ENCODE results near the gene PAK6. TPM values are rescaled to one million over a fixed set of nuclear protein-coding genes. Genes with fewer than 3 reads are reported as not detected.

PAK6 gene
- polyA plus RNA-seq, 1 of the 3 experiments (the other 2 are of a cell fraction), result 0.07 TPM

DNA sequence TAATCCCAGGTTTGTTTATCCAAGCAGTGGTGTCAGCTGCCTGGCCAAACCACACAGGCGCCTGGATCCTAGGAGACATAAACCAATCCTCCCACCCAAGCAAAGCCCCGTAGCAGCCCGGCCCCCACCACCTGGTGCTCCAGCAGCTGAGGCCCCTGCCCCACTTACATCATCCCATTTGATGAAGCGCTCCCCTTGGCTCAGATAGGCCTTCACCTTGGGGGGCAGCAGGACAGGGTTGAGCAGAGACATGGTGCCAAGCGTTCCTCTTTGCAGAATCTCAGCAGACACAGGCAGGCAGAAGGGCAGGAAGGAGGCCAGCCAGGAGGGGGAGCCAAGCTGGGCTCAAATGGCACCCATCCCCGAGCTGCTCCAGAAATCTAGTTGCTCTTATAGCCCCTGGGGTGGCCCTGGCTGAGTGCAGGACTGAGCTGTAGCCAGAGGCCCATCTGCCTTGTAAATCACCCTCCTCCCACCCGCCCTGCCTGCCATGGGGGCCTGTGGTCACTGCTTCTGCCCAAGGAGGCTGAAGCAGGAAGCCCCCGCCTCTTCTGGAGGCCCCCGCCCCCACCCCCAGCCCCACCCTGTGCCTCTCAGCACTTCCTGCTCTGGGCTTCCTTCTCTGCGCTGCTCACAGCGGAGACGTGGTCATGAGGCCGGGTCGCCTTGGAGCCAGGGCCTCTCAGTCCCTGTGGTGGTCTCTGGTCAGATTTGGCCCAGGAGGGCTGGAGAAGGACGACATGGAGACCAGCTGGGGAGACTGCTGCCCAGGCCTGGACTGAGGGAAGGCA is 68.8 kb downstream of the PAK6 start, which contains the start of gene PLCB2:
Gene PLCB2, minus strand, starts transcription at position 515 of the 791 bp plus-strand sequence. Its CDS starts 263 bp downstream, at position 252.
- Histone ChIP-seq H3K9ac (no peak within 1 kb of the TSS), H3K4me2 (no peak within 1 kb of the TSS), H2AFZ (ENCODE audit: low read depth) (no peak within 1 kb of the TSS), H3K9me2 (no peaks in the 10 kb centered on the region), H3K4me3 (ENCODE audit: low read depth in 2 of 2, low read length in 1 of 2) (no peak within 1 kb of the TSS), H3K27ac (ENCODE audit: low read depth in 2 of 2, low read length in 1 of 2) (no peak within 1 kb of the TSS), H4K20me1 (ENCODE audit: insufficient read depth) (no peaks in the 10 kb centered on the region), H3K36me3 (replicated peaks in 1 of 2; ENCODE audit: control insufficient read depth in 1 of 2, insufficient read depth in 2 of 2, low read length in 1 of 2) (no peaks in the 10 kb centered on the region), H3F3A (replicated peaks; ENCODE audit: insufficient read depth) (no peaks in the 10 kb centered on the region), H3K9me3 (no peaks in the 10 kb centered on the region), H3K27me3 (ENCODE audit: insufficient read depth) (no peaks in the 10 kb centered on the region; the same call in 1 of the 2 replicates), H3K4me1 (ENCODE audit: control insufficient read depth in 1 of 2, insufficient read depth in 2 of 2, low read depth in 1 of 2, low read length in 1 of 2) (peaks cover 0 to 11% of the 10 kb centered on the region in 2 experiments; a peak in 1 of 4 replicates), H3K79me2 (ENCODE audit: insufficient read depth) (no peaks in the 10 kb centered on the region)
- 84% methylated on average over 7 of the region's 15 CpGs for WGBS (ENCODE audit: low lambda C conversion rate)
- no peak for DNase-seq
- ChIA-PET POLR2A (no interaction called here), CTCF (interaction anchor here (1.1 to 70.6 kb wide), 9 partner anchors 7 to 262 kb away, joined by 3 to 2194 read pairs (median 8); partner anchors contain the start of genes ANKRD63, CCDC9B, DISP2 and INAFM2)
- TF ChIP-seq, protein P1, sequence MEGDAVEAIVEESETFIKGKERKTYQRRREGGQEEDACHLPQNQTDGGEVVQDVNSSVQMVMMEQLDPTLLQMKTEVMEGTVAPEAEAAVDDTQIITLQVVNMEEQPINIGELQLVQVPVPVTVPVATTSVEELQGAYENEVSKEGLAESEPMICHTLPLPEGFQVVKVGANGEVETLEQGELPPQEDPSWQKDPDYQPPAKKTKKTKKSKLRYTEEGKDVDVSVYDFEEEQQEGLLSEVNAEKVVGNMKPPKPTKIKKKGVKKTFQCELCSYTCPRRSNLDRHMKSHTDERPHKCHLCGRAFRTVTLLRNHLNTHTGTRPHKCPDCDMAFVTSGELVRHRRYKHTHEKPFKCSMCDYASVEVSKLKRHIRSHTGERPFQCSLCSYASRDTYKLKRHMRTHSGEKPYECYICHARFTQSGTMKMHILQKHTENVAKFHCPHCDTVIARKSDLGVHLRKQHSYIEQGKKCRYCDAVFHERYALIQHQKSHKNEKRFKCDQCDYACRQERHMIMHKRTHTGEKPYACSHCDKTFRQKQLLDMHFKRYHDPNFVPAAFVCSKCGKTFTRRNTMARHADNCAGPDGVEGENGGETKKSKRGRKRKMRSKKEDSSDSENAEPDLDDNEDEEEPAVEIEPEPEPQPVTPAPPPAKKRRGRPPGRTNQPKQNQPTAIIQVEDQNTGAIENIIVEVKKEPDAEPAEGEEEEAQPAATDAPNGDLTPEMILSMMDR (IDR thresholded peaks at IDR 0.05), result peak; percentile 26; the same call in 1 of the 2 replicates
- no peak for TF ChIP-seq SIN3A (IDR thresholded peaks at IDR 0.05; ENCODE audit: borderline replicate concordance, low read depth, low read length)

DNA sequence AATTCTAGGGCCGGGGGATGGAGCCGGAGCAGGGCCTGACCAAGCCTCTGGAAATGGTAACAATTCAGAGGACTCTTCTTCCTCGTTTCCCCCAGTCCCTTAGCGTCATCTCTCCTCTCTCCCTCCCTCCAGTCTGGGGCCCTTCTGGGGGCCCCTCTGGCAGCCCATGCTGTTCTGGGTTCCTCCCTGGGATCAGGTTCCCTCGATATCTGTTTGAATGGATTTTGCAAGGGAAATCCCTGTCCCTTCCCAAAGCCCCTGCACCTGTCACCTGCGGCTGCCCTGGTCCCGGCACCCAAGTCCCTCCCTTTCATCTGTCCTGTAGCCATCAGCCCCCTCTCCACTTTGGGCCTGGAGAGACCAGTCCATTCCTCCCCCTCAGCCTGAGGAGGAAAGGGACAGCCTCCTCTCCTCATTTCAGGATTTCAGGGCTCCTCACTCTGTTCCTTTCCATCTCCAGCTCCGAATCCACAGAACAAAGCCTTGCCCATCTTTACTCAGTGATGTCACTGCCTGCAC is 70.5 kb downstream of the PAK6 start:
- TF ChIP-seq, protein P2, sequence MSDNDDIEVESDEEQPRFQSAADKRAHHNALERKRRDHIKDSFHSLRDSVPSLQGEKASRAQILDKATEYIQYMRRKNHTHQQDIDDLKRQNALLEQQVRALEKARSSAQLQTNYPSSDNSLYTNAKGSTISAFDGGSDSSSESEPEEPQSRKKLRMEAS (IDR thresholded peaks at IDR 0.05; ENCODE audit: low read depth), result no peak
- no peak for TF ChIP-seq ELF1 (IDR thresholded peaks at IDR 0.05)
- no peak for TF ChIP-seq SMC3 (IDR thresholded peaks at IDR 0.05; ENCODE audit: low read depth, low read length)
- no peak for TF ChIP-seq RCOR1 (IDR thresholded peaks at IDR 0.05; ENCODE audit: low read length)
- no peak for TF ChIP-seq SIN3A (IDR thresholded peaks at IDR 0.05; ENCODE audit: borderline replicate concordance, low read depth, low read length)
- no peak for TF ChIP-seq RXRA (IDR thresholded peaks at IDR 0.05; ENCODE audit: borderline replicate concordance, low read depth)
- no peak for TF ChIP-seq POLR2AphosphoS5 (IDR thresholded peaks at IDR 0.05; ENCODE audit: low read depth, low read length)
- no peak for TF ChIP-seq EP300 (IDR thresholded peaks at IDR 0.05; ENCODE audit: borderline replicate concordance in 1 of 2, low read depth in 1 of 2, low read length in 1 of 2)
- TF ChIP-seq JUND (IDR thresholded peaks at IDR 0.05), result no peak
- TF ChIP-seq FOSL2 (IDR thresholded peaks at IDR 0.05; ENCODE audit: borderline replicate concordance, low read depth), result no peak
- no peak for TF ChIP-seq RFX5 (IDR thresholded peaks at IDR 0.05; ENCODE audit: low read length)
- TF ChIP-seq MEF2A (IDR thresholded peaks at IDR 0.05; ENCODE audit: borderline replicate concordance, low read depth), result no peak
- TF ChIP-seq, protein P3, sequence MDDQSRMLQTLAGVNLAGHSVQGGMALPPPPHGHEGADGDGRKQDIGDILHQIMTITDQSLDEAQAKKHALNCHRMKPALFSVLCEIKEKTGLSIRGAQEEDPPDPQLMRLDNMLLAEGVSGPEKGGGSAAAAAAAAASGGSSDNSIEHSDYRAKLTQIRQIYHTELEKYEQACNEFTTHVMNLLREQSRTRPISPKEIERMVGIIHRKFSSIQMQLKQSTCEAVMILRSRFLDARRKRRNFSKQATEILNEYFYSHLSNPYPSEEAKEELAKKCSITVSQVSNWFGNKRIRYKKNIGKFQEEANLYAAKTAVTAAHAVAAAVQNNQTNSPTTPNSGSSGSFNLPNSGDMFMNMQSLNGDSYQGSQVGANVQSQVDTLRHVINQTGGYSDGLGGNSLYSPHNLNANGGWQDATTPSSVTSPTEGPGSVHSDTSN (IDR thresholded peaks at IDR 0.05), result no peak
- TF ChIP-seq NFIC (IDR thresholded peaks at IDR 0.05; ENCODE audit: borderline replicate concordance), result no peak
- no peak for TF ChIP-seq GATA2 (CRISPR knock-in tag; IDR thresholded peaks at IDR 0.05)
- no peak for TF ChIP-seq TEAD4 (IDR thresholded peaks at IDR 0.05; ENCODE audit: borderline replicate concordance, insufficient read depth)
- TF ChIP-seq, protein P4, sequence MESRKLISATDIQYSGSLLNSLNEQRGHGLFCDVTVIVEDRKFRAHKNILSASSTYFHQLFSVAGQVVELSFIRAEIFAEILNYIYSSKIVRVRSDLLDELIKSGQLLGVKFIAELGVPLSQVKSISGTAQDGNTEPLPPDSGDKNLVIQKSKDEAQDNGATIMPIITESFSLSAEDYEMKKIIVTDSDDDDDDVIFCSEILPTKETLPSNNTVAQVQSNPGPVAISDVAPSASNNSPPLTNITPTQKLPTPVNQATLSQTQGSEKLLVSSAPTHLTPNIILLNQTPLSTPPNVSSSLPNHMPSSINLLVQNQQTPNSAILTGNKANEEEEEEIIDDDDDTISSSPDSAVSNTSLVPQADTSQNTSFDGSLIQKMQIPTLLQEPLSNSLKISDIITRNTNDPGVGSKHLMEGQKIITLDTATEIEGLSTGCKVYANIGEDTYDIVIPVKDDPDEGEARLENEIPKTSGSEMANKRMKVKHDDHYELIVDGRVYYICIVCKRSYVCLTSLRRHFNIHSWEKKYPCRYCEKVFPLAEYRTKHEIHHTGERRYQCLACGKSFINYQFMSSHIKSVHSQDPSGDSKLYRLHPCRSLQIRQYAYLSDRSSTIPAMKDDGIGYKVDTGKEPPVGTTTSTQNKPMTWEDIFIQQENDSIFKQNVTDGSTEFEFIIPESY (IDR thresholded peaks at IDR 0.05; ENCODE audit: borderline replicate concordance, low read depth), result no peak
- H4K20me1 ChIP-seq (ENCODE audit: insufficient read depth), result no peaks in the 10 kb centered on the region

More for the DNA sequence above, 70.5 kb downstream of the PAK6 start:
- Histone ChIP-seq H3K4me1 (ENCODE audit: control insufficient read depth in 1 of 2, insufficient read depth in 2 of 2, low read depth in 1 of 2, low read length in 1 of 2) (peaks cover 7 to 10% of the 10 kb centered on the region in 2 experiments; a peak in 3 of 4 replicates), H3K27ac (ENCODE audit: low read depth in 2 of 2, low read length in 1 of 2) (no peak overlapping the region), H3K36me3 (replicated peaks in 1 of 2; ENCODE audit: control insufficient read depth in 1 of 2, insufficient read depth in 2 of 2, low read length in 1 of 2) (no peaks in the 10 kb centered on the region), H3K9me3 (no peaks in the 10 kb centered on the region), H3K27me3 (ENCODE audit: insufficient read depth) (no peaks in the 10 kb centered on the region; the same call in 1 of the 2 replicates), H3K9ac (no peak overlapping the region), H3K79me2 (ENCODE audit: insufficient read depth) (no peaks in the 10 kb centered on the region), H3K4me3 (ENCODE audit: low read depth in 2 of 2, low read length in 1 of 2) (no peak overlapping the region), H2AFZ (ENCODE audit: low read depth) (no peak overlapping the region), H3K4me2 (no peak overlapping the region), H3F3A (replicated peaks; ENCODE audit: insufficient read depth) (peaks cover 1% of the 10 kb centered on the region), H3K9me2 (no peaks in the 10 kb centered on the region)
- WGBS (ENCODE audit: low lambda C conversion rate), result 89% methylated on average over 8 of the region's 8 CpGs
- ChIA-PET CTCF (interaction anchor here (0.5 to 70.6 kb wide), 32 partner anchors 5 to 512 kb away, joined by 3 to 2194 read pairs (median 4); partner anchors contain the start of genes ANKRD63, BMF, CCDC9B and DISP2), POLR2A (interaction anchor here (0.9 kb wide), 1 partner anchor 30 kb away, joined by 4 read pairs; no protein-coding TSS in a partner anchor)
- DNase-seq, result no peak
